HG02973 (cell line): ENCODE data around the gene ADAM11.

Source experiments
- ATAC-seq: cut with Tn5 transposase; IDR thresholded peaks from one replicate; pipeline ENCODE4 v1.9.1; 2021; ENCODE audit warnings: moderate library complexity; ENCODE audit not compliant: unreplicated experiment

Gene ADAM11

GRCh38 chr17:44775136-44775837, 16.5 kb downstream of the ADAM11 start:
- peak; percentile 78 for ATAC-seq

- no peak for ATAC-seq
These were observed 17.2 kb downstream of the ADAM11 start for GRCh38 chr17:44775838-44776621.

GRCh38 chr17:44776628-44777393, 18.0 kb downstream of the ADAM11 start:
- ATAC-seq, result no peak

GRCh38 chr17:44777394-44778348, 18.9 kb downstream of the ADAM11 start:
- ATAC-seq, result no peak

GRCh38 chr17:44778656-44779210, 19.9 kb downstream of the ADAM11 start:
- ATAC-seq, result no peak

GRCh38 chr17:44779211-44780025, 20.6 kb downstream of the ADAM11 start:
- ATAC-seq, result no peak

GRCh38 chr17:44780161-44780560, 21.4 kb downstream of the ADAM11 start:
- no peak for ATAC-seq

- ATAC-seq, result no peak
These were observed 22.2 kb downstream of the ADAM11 start for GRCh38 chr17:44780845-44781480.

GRCh38 chr17:44781551-44782325, 22.9 kb downstream of the ADAM11 start:
- no peak for ATAC-seq

- ATAC-seq, result no peak
These were observed 23.6 kb downstream of the ADAM11 start for GRCh38 chr17:44782326-44782850.

GRCh38 chr17:44785921-44786320, 27.1 kb downstream of the ADAM11 start:
- ATAC-seq, result no peak

- no peak for ATAC-seq
These were observed 27.8 kb downstream of the ADAM11 start for GRCh38 chr17:44786551-44787081.

GRCh38 chr17:44787271-44787940, 28.6 kb downstream of the ADAM11 start:
- ATAC-seq, result no peak

GRCh38 chr17:44788139-44788538, 29.4 kb downstream of the ADAM11 start:
- no peak for ATAC-seq

- no peak for ATAC-seq
These were observed 33.5 kb downstream of the ADAM11 start for GRCh38 chr17:44792276-44792675.

GRCh38 chr17:44793885-44794842, 35.4 kb downstream of the ADAM11 start:
- ATAC-seq, result no peak
